ENCODE data around the gene CLEC16A. TPM values are rescaled to one million over a fixed set of nuclear protein-coding genes. Genes with fewer than 3 reads are reported as not detected.
A peak's percentile ranks its signal among the peaks of the same experiment; 100 is the strongest.

CLEC16A gene
- total and polyA plus RNA-seq, 2 experiments from 2014 or later, result 9.9 to 24.1 TPM

GRCh38 chr16:11181899-11182279 lies 237.5 kb downstream of the CLEC16A start:
- H3F3A ChIP-seq (replicated peaks; ENCODE audit: low read depth), result no peaks in the 10 kb centered on the region
- Mint-ChIP-seq H3K4me1 (peaks cover 25% of the 10 kb centered on the region), H3K9me3 (no peaks in the 10 kb centered on the region), H3K4me3 (no peak overlapping the region), H3K27ac (no peak overlapping the region), H3K27me3 (ENCODE audit: insufficient read depth, low read depth, poor library complexity) (peaks cover 8% of the 10 kb centered on the region), H3K36me3 (ENCODE audit: low read depth) (no peaks in the 10 kb centered on the region)
- H3K36me3 ChIP-seq (ENCODE audit: insufficient read depth), result no peaks in the 10 kb centered on the region
- no peak for DNase-seq (ENCODE audit: low spot score)
- H3K4me3 ChIP-seq, result no peak overlapping the region
- H3K79me2 ChIP-seq (replicated peaks; ENCODE audit: insufficient read depth), result no peaks in the 10 kb centered on the region
- no peak overlapping the region for H3K27ac ChIP-seq (ENCODE audit: low read depth)
- no peaks in the 10 kb centered on the region for H4K20me1 ChIP-seq (replicated peaks; ENCODE audit: insufficient read depth)
- H3K27me3 ChIP-seq (ENCODE audit: insufficient read depth), result no peaks in the 10 kb centered on the region
- H2AFZ ChIP-seq, result no peak overlapping the region
- ATAC-seq, result no peak
- no peak for TF ChIP-seq EZH2 (IDR thresholded peaks at IDR 0.05; ENCODE audit: low read depth, unreplicated experiment)
- TF ChIP-seq ZNF114 (CRISPR knock-in tag; IDR thresholded peaks at IDR 0.05), result no peak
- no peak for TF ChIP-seq NANOG (IDR thresholded peaks at IDR 0.05; ENCODE audit: borderline replicate concordance)
- no peak for TF ChIP-seq ZNF331 (CRISPR knock-in tag; IDR thresholded peaks at IDR 0.05; ENCODE audit: low read depth)
- no peak for TF ChIP-seq JUNB (IDR thresholded peaks at IDR 0.05; ENCODE audit: unreplicated experiment)
- no peak for TF ChIP-seq EZH2phosphoT487 (IDR thresholded peaks at IDR 0.05; ENCODE audit: unreplicated experiment)
- TF ChIP-seq CREB1 (CRISPR knock-in tag; IDR thresholded peaks at IDR 0.05; ENCODE audit: low read depth), result no peak
- no peak for TF ChIP-seq STAT1 (IDR thresholded peaks at IDR 0.05; ENCODE audit: unreplicated experiment)
- no peak for TF ChIP-seq REST (IDR thresholded peaks at IDR 0.05; ENCODE audit: unreplicated experiment)
- no peak for TF ChIP-seq POLR2AphosphoS5 (IDR thresholded peaks at IDR 0.05; ENCODE audit: low read depth)
- no peak for TF ChIP-seq CTCF (conservative IDR thresholded peaks at IDR 0.05; ENCODE audit: low read depth in 2 of 2)
- no peak for TF ChIP-seq ETS1 (IDR thresholded peaks at IDR 0.05)
- H3K4me1 ChIP-seq (ENCODE audit: insufficient read depth), result peaks cover 9% of the 10 kb centered on the region; the same call in 1 of the 2 replicates
- 0 out of 2 replicates have a peak overlapping the region, but pooled peaks have one; percentile 48 for H3K4me2 ChIP-seq
- H3K9me2 ChIP-seq (ENCODE audit: insufficient read depth), result no peaks in the 10 kb centered on the region

All from GM23338 (cell line).